Measurements from ENCODE around the gene DOK7.
"Not testable (repeated sequence)": the region's sequence is repeated elsewhere in the genome, so short reads cannot be mapped to it uniquely, and the experiment has no call there.

Gene DOK7

DNA sequence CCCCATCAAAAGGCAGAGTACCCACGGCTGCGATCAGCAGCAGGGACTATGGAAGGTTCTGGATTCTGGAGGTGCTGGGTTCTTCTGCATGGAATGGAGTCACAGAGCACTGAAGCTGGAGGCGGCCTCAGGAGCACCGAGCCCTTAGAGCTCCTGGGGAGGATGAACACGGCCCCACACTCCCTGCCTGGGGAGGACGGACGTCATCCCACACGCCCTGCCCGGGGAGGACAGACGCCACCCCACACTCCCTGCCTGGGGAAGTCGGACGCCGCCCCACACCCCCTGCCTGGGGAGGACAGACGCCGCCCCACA, 59.2 kb downstream of the DOK7 start:
- DNase-seq (ENCODE audit: low spot score) = no peak

DNA sequence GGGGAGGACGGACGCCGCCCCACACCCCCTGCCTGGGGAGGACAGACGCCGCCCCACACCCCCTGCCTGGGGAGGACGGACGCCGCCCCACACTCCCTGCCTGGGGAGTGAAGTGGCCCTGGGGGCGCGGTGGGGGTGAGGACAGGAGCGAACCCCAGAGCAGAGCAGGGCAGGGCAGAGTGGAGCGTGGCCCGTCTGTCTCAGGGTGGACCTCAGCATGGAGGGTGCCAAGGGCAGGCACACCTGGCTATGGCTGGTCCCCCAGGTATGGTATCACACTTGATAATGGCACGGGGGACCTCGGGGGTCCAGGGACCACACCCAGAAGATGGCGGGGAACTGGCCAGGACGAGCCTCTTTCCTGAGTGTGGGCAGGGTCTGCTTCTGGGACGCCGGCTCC, 59.5 kb downstream of the DOK7 start:
- DNase-seq (ENCODE audit: low spot score) = no peak

DNA sequence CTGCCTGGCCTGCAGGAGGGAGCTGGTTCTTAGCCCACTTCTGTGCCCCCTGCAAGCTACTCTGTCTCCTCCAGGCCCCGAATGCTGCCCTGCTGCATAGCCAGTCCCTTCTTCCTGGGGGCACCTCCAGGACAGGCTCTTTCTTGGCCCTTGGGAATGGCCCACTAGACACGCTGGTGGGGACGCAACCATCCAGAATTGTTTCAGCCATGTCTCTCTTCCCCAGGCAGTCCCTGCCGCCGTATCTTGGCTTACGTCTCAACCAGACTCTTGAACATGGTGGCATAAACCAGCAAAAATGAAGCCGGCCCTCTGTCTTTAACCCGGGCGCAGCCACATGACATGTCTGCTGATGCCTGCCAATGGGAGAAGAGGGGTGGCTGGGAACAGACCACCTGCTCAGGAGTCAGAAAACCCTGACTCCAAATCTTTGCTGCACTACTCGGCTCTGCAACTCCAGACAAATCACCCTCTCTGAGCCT, 60.1 kb downstream of the DOK7 start:
- DNase-seq (ENCODE audit: low spot score) = no peak

DNA sequence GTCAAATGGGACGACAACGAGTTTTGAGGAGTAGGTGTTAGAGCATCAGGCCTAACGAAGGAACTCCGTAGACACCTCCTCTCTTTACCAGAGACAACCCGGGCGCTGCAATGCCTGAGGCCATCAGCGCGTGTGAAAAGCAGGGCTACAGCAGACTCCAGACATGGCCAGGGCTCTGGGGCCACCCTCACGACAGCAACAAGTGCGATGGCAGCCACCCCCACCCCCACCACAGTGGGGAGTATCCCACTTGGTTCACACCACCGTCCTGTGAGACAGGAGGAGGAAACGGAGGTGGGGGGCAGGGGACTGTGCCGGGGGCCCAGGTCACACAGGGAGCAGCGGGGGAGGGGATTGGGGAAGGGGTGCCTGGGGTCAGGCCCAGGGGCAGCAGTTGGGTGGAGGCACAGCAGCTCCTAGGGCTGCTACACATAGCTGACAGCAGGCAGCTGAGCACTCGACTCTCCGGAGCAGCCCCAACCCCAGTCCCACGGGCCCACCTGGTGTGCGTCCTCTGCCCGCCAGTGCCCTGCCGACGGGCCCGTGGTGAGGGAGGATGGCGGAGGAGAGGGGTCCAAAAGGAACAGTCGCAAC, 60.6 kb downstream of the DOK7 start:
- DNase-seq (ENCODE audit: low spot score) = no peak

DNA sequence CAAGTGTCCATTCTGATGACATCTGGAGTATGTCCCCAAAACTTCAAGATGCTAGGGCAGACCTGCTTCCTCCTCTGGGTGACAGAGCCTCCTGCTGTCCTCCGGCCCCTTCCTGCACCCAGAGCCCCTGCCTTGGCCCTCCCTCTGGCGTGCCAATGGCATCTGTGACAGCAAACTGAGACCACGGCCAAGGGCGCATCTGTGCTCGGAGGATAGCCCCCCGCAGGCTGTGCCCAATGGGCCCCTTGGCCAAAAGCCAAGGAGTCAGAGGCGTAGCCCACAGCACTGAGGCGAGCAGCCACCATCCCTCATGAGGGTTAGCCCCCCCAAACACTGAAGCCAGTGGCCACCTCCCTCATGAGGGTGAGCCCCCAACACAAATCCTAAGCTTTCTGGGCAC, 61.2 kb downstream of the DOK7 start:
- no peak for DNase-seq (ENCODE audit: low spot score)

DNA sequence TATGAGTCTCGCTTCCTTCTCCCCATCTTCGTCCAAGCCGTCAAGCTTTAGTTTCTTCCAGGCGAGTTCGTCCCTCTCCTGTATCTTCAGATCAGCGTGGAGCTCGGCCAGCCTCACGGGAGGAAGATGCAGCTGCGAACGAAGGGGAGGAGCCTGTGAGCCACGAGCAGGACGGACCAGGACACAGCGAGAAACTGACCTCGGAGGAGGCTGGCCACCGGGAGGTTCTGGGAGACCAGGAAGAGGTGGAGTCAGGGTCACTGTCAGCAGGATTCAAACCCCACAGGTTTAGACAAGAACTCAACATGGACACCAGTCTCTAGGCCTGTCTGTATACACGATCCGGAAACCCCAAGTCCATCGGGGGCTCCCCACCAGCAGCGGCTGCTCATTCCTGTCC, 61.8 kb downstream of the DOK7 start:
- DNase-seq (ENCODE audit: low spot score) = no peak

DNA sequence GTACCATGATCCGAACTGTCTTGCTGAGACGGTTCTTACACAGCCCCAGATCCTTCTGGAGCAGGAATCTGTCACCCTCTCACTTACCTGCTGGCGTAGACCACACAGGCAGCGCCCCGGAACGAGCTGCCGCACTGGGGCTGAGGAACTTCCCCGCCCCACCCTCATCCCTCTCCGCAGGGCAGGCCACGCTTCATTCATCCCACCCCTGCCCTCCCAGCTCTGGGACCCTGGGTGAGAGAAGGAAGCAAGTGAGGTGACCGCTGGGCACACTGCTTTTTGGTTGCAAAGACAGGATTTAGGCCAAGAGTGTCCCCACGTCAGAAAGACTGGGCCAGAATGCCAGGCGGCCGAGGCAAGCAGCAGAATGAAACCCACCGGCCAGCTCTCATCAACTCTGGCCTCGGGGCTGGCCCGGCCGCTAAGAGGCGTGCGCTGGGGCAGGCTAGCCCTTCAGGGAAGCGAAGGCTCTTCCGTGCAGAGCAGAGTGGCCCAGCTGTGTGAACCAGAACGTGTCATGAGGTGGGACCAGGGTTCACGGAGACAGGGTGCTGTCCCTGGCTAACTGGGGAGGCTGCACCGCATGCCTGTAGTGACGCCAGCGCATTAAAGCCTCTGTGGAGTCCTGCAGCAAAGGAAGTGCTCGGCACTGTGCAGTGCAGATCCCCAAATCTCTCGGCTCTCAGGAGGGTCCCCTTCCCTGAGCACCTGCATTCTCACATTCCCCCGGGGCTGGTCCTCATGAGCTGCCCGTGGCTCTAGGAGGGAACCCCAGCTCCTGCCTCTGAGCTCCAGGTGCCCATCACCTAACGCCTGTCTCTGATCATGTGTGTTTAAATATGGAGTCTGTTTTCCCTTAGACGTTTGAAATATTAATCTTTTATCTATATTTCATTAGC, 62.7 kb downstream of the DOK7 start:
- no peak for DNase-seq (ENCODE audit: low spot score)

DNA sequence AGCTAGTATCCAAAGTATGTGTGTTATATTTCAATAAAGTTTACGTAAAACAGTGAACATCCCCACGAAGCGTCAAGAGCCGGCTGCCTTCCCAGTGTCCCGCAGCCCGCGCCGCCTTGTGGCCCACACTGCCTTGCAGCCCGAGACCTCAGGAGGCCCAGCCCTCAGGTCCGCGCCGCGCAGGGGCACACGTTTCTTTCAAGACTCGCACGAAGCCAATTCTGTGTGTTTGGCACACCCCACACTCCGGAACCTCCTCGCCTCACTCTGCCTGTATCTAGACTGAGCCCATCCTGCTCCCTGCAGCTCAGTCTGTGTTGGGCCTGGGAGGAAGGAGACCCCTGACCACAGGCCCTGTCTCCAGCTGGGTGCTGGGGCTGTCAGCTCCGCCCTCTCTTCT, 63.4 kb downstream of the DOK7 start:
- no peak for DNase-seq (ENCODE audit: low spot score)

DNA sequence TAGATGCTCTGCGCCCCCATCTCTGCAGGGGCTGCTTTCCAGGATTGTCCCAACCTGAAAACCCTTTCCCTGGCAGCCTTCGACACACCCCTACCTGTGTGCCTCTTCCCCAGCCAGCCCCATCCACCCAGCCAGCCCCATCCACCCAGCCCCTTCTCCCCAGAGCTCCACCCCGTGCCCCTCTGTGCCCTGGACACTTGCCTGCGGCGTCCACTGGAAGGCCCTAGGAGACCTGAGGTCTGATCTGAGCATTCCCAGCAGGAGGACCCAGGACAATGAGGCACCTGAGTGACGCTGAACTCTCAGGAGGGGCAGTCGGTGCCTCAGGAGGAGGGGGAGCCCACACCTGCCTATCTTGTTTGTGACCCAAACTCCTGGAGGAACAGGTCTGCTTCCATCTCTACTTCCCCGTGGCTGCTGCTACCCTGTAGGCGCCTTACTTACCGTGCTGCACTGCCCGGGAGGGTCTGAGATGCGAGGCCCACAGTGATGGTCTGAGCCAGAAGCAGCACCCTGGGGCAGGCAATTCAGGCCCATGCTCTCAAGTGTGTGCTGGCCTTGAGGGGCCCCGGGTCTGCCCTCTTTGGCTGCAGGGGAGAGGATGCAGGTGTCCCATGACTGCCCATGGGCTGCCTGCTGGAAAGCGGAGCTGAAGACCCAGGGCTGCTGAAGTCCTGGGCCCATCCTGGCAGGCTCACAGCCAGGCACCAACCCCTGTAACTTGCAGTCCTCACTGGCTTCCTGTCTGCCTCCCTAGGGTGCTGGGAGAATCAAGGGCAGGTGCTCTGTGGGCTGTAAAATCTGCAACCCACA, 64.2 kb downstream of the DOK7 start:
- DNase-seq (ENCODE audit: low spot score) = no peak

DNA sequence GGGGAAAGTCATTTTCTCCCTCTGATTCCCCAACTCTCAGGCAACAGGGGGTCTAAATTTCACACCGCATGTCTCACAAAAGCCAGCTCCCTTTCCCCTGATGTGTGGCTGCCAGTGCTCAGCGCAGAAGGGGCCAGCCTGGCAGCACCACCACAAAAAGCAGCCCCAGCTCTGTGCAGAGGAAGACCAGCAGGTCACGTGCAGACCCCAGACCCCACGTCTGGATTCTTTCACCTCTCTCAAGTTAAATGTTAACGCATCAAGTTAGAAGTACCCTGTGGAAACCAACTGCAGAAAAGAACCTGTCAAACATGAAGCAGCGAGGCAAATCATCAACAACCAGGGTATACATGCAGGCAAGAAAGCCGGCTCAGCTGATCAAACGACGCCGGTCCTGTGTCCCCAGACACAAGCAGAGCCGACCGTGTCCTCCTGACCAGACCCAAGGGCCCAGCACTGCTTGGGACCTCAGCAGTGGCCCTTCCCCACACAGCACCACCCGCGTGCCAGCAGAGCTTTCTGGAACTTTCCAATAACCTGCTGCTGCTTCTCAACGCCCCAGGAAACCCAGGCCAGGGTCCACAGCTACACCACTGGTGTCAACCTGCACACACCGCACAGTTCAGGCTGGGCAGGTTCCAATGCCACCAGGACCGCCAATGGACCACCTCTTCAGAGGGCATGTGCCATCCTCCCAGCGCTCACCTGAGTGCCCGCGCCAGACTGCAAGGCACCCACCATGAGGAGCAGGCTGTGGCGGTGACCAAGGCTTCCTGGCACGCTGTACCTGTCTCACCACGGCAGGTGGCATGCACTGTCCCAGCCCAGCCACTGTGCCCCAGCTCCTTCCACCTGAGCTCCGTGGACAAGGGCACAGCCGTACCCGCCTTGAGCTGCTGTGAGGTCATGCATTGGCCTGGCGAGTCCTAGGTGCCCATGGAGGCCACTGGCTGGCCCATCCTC, 65.1 kb downstream of the DOK7 start:
- no peak for DNase-seq (ENCODE audit: low spot score)

DNA sequence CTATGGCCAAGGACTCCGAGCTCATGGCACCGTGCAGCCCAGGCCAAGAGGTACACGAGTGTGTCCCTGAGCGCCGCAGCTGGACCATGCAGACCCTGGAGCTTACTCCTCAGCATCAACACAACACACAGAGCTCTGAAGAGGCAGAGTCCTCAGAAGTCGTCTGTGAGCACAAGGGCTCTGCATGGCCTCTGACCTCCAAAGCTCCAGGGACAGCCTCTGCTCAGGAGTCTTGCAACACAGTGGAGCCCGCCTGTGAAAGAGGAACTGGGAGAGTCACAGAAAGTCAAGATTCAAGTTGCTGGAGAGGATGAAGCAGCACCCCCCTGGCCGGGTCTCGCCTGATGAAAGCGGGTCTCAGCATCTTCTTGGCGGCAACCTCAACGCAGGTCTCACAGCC, 66.3 kb downstream of the DOK7 start:
- DNase-seq (ENCODE audit: low spot score) = no peak

DNA sequence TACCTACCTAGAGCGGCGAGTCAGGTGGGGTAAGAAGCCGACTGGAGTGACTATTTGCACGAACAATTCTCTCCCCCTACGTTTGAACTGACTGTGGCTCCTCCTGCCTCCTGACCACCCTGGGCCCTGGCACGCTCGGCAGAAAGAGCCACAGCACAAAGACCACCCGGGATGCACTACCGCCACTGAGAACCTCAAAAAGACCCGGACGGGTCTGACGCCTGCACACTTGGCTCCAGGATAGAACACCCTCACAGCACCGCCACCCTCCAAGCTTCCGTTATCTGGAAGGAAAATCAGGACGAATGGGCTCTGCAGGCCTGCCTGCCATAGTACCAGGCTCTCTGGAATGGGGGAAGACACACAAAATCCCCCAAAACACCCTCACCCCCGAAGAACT, 66.9 kb downstream of the DOK7 start:
- DNase-seq (ENCODE audit: low spot score) = no peak

DNA sequence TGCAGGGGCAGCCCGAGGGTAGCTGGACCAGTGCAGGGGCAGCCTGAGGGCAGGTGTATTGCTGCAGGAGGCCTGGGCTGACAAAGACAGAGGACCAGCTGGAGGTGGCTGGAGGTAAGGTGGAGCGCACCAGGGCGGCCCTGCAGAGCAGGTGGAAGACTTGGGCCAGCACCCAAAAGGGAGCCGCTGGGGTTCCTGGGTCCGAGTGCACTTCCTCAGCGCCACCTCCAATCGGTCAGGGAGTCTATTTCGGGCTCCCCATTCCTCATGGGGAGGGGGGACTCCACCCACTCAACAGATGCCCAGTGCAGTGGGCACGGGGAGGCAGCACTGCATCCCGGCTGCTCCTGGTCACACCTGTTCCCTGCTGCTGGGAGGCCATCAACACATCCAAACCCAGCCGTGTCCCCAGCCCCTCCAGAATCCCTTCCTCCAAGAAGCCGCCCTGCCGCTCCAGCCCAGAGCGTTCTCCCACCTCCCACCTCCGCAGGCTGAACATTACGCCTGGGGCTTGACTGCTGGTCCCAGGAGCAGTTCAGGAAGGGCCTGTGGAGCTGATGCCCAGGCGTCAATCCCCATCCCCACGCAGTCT, 67.7 kb downstream of the DOK7 start:
- no peak for DNase-seq (ENCODE audit: low spot score)

DNA sequence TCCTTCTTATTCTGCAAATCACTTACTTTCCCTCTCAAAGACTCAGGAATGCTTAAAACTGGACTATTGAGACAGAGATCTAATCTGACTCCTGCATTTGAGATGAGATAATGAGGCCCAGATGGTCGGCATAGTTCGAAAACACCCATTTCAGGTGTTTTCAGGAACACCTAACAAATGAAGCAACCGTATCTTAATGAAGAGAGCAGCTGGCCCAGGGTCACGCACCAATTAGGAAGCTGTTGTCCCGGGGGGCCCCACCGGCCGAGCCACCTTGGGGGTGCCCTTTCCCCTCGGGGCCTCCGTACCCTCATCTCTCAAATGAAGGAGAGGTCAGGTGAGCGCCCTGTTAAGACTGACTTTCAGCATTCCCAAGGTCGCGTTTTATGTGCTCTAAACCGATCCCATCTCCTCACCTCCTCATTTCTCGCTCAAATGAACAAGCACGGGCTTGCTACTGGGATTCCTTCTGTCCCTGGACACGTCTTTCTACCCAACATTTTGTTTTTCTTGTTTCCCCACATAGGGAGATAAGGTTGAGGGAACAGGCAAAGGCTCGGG, 68.3 kb downstream of the DOK7 start:
- DNase-seq (ENCODE audit: low spot score) = peak; percentile 41

DNA sequence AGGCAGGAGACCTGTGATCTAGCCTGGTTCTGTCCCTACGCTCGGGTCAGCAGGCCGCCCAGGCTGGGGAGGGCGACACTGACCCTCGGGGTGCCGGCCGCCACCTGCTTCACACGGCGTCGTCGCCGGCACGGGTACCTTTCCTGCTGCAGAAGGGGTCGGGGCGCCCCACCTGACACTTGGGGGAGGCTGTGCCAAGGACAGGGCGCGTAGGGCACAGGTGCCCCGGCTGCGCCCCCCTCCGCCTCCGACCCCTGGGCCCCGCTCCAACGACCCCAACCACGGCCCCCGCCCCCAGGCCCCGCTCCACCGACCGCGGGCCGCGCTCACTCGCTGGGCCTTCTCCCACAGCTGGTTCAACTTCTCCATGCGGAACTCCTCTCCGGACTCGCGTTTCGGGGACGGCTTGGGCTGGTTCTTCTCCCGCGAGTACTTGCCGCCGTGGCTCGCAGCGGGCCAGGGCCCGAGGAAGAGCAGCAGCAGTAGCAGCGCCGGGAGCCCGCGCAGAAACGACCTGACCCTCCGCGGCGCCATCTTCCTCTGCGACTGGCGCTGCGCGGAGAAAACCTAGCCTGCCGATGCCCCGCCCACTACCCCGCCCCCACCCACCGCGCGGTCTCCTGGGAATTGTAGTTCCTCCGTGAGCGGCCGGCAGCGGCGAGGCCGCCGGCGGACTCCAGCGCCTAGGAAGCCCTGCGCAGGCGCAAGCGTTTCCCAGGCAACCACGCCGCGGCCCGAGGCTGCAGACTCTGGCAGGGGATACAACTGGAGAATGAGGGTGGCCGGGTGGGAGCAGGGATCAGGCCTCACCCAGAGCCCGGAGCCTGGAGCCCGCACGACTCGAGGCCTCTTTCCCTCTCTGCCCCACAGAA, 69.0 kb downstream of the DOK7 start, which contains the start of gene LRPAP1:
TSS of gene LRPAP1 (minus strand) at position 544 of the 872 bp plus-strand sequence. CDS start at position 534, 10 bp downstream.
- DNase-seq (ENCODE audit: low spot score) = peak; percentile 99

DNA sequence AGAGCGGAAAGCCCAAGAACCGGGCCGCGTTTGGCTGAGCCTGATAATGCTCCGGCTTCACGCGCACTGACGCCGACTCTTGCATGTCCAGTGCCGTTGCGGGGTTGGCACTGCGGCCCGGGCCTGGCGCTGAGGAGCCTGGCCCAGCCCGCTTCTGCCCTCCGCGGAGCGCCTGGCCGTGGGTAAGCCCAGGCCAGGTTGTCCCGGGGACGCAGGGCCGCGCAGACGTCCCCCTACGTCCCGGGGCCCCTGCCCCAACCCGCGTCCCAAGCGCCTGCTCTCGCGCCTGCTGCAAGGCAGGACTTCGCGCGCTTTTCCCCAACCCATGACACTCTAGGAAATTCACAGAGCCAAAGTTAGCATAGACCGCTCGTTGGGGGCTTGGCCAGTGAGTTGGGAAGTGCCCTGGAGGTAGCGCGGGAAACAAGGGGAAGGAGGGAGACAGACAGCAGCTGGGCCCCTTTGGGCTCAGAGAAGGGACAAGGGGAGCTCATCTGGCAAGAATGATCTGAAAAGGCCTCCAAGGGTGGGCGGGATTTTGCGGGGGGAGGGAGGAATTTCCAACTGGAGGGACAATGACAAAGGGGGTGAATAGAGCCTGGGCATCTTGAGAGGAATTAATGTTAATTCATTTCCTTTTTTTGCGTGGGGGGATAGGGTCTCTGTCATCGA, 69.8 kb downstream of the DOK7 start:
- no peak for DNase-seq (ENCODE audit: low spot score)

DNA sequence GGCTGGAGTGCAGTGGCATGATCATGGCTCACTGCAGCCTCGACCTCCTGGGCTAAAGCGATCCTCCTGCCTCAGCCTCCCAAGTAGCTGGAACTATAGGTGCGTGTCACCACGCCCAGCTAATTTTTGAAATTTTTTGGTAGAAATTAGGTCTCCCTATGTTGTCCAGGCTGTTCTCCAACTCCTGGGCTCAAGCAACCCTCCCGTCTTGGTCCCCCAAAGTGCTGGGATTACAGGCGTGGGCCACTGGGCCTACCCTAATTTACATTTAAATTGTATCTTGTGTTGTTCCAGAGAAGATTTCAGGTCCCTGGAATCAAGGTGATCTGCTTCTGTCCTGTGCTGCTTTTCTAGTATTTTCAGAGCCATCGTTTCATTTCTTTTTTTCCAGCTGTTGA, 70.3 kb downstream of the DOK7 start:
- DNase-seq (ENCODE audit: low spot score) = no peak

DNA sequence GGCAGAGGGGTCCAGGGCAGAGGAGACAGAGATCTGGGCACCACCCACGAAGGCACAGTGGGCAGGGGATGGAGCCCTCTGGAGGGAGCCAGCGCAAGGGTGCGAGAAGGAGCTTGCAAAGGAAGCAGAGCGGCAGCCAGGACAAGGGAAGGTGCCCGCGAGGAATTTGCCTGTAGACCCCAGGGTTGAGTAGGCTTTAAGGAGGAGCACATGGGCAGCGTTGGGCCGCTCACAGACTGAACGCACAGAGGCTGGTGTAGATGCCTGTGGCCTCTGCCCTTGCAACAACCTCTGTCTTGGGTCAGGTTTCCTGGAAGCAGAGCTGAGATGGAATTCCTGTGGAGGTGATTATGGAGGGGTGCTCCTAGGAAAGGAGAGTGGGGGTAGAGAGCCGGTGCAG, 72.7 kb downstream of the DOK7 start:
- not testable (repeated sequence) for DNase-seq (ENCODE audit: low spot score)

DNA sequence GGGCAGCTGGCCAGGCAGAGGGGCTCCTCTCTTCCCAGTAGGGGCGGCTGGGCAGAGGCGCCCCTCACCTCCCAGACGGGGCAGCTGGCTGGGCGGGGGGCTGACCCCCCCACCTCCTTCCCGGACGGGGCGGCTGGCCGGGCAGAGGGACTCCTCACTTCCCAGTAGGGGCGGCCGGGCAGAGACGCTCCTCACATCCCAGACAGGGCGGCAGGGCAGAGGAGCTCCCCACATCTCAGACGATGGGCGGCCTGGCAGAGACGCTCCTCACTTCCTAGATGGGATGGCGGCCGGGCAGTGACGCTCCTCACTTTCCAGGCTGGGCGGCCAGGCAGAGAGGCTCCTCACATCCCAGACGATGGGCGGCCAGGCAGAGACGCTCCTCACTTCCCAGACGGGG, 75.8 kb downstream of the DOK7 start:
- DNase-seq (ENCODE audit: low spot score) = not testable (repeated sequence)
